ENCODE results near the gene LRP1B.

GRCh38 chr2:140555701-140556100 lies 1575.1 kb downstream of the LRP1B start:
- TF ChIP-seq, protein P1, sequence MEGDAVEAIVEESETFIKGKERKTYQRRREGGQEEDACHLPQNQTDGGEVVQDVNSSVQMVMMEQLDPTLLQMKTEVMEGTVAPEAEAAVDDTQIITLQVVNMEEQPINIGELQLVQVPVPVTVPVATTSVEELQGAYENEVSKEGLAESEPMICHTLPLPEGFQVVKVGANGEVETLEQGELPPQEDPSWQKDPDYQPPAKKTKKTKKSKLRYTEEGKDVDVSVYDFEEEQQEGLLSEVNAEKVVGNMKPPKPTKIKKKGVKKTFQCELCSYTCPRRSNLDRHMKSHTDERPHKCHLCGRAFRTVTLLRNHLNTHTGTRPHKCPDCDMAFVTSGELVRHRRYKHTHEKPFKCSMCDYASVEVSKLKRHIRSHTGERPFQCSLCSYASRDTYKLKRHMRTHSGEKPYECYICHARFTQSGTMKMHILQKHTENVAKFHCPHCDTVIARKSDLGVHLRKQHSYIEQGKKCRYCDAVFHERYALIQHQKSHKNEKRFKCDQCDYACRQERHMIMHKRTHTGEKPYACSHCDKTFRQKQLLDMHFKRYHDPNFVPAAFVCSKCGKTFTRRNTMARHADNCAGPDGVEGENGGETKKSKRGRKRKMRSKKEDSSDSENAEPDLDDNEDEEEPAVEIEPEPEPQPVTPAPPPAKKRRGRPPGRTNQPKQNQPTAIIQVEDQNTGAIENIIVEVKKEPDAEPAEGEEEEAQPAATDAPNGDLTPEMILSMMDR (IDR thresholded peaks at IDR 0.05) = no peak
- TF ChIP-seq POLR2A (IDR thresholded peaks at IDR 0.05) = no peak

Data from right lobe of liver (tissue), 4 donors.